ENCODE measurements around the gene IFNW1. TPM values are rescaled to one million over a fixed set of nuclear protein-coding genes. Genes with fewer than 3 reads are reported as not detected.

IFNW1 gene
- total and polyA plus RNA-seq, 2 donors (not counting 3 experiments of a cell fraction or from before 2014, with no cell fraction given): not detected

DNA sequence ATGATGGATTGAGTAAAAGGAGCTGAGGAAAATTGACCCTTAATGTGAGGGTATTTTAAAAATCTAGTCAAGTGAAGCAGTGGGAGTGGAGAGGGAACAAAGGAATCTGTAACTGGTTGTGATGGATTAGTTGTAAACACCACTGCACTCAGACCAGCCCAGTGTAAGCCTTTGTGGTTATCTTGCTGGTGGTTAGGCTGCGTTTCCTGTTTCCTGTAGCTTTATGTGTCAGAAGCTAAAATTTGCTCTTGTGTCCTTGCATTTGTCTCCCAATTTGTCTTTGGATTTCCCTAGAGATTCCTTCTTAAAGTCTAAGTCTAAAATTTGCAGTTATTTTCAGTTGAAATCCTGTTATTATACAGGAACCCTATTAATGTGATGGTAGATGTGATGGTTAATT is 18.5 kb upstream of the IFNW1 start:
- no peak overlapping the region for H3K4me3 ChIP-seq (replicated peaks in 1 of 3; ENCODE audit: insufficient read depth in 1 of 3, low read depth in 1 of 3, low read length in 3 of 3)
- peaks cover 5% of the 10 kb centered on the region for H3K4me1 ChIP-seq (ENCODE audit: control insufficient read depth, extremely low read depth, insufficient read depth, low read length)
- DNase-seq (ENCODE audit: low read depth, low spot score): peak; percentile 18
- H3K9me3 ChIP-seq (replicated peaks; ENCODE audit: control insufficient read depth, insufficient read depth, low read length): no peaks in the 10 kb centered on the region
- H4K20me1 ChIP-seq (replicated peaks; ENCODE audit: control insufficient read depth, extremely low read depth, insufficient read depth, low read length): no peaks in the 10 kb centered on the region
- no TSS peak for BruUV-seq (replicated peaks)
- FAIRE-seq: no peak
- H3K9ac ChIP-seq (replicated peaks; ENCODE audit: extremely low read depth, insufficient read depth, low read length): no peak overlapping the region
- H2AFZ ChIP-seq (ENCODE audit: low read depth, low read length): no peak overlapping the region
- ChIA-PET POLR2A (no interaction called here), CTCF (interaction anchor here (0.6 to 1.7 kb wide), 3 partner anchors 23 to 236 kb away, joined by 3 to 5 read pairs (median 3); no protein-coding TSS in a partner anchor)
- no peak overlapping the region for H3K27ac ChIP-seq (ENCODE audit: insufficient read depth, low read depth, low read length)
- H3K79me2 ChIP-seq (ENCODE audit: control insufficient read depth, insufficient read depth, low read length): no peaks in the 10 kb centered on the region
- H3K27me3 ChIP-seq (ENCODE audit: control insufficient read depth in 2 of 2, insufficient read depth in 2 of 2, low read length in 2 of 2): peaks cover 0 to 4% of the 10 kb centered on the region in 2 experiments
- no peaks in the 10 kb centered on the region for H3K36me3 ChIP-seq (ENCODE audit: control insufficient read depth in 2 of 2, extremely low read depth in 1 of 2, insufficient read depth in 2 of 2, low read length in 2 of 2)
- no peaks in the 10 kb centered on the region for H3K9me1 ChIP-seq (replicated peaks; ENCODE audit: control insufficient read depth, extremely low read depth, insufficient read depth, low read length)
- peak overlapping the region; percentile 2 for H3K4me2 ChIP-seq (ENCODE audit: insufficient read depth, low read length)
- dilution Hi-C loops (cut with MboI; ENCODE audit: extremely low pct_ligation_motif_present, low sequenced_read_pairs) (no loop called here), intact Hi-C loops (cut with micrococcal nuclease) (no loop called here)
- TF ChIP-seq, protein P1, sequence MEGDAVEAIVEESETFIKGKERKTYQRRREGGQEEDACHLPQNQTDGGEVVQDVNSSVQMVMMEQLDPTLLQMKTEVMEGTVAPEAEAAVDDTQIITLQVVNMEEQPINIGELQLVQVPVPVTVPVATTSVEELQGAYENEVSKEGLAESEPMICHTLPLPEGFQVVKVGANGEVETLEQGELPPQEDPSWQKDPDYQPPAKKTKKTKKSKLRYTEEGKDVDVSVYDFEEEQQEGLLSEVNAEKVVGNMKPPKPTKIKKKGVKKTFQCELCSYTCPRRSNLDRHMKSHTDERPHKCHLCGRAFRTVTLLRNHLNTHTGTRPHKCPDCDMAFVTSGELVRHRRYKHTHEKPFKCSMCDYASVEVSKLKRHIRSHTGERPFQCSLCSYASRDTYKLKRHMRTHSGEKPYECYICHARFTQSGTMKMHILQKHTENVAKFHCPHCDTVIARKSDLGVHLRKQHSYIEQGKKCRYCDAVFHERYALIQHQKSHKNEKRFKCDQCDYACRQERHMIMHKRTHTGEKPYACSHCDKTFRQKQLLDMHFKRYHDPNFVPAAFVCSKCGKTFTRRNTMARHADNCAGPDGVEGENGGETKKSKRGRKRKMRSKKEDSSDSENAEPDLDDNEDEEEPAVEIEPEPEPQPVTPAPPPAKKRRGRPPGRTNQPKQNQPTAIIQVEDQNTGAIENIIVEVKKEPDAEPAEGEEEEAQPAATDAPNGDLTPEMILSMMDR (IDR thresholded peaks at IDR 0.05; ENCODE audit: extremely low read depth in 1 of 2, insufficient read depth in 1 of 2, low read depth in 1 of 2, low read length in 2 of 2): no peak
- no peak for TF ChIP-seq GATA2 (IDR thresholded peaks at IDR 0.05; ENCODE audit: insufficient read depth, insufficient read length, low read depth, low read length)
- no peak for TF ChIP-seq POLR2AphosphoS5 (IDR thresholded peaks at IDR 0.05; ENCODE audit: insufficient read depth, low read depth, low read length)
- TF ChIP-seq MYC (IDR thresholded peaks at IDR 0.05; ENCODE audit: low read depth, low read length): no peak
- TF ChIP-seq, protein P2, sequence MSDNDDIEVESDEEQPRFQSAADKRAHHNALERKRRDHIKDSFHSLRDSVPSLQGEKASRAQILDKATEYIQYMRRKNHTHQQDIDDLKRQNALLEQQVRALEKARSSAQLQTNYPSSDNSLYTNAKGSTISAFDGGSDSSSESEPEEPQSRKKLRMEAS (IDR thresholded peaks at IDR 0.05; ENCODE audit: insufficient read depth, insufficient read length): no peak
- TF ChIP-seq JUN (IDR thresholded peaks at IDR 0.05; ENCODE audit: borderline replicate concordance, insufficient read depth, insufficient read length, low read depth): peak; percentile 33
- no peak for TF ChIP-seq POLR2A (IDR thresholded peaks at IDR 0.05; ENCODE audit: low read depth, low read length)
- TF ChIP-seq FOS (IDR thresholded peaks at IDR 0.05; ENCODE audit: borderline replicate concordance, insufficient read depth, low read length): peak; percentile 12
